Esophagus muscularis mucosa (tissue), 4 donors: ENCODE data around the gene KCP. TPM values are rescaled to one million over a fixed set of nuclear protein-coding genes. Genes with fewer than 3 reads are reported as not detected.

Source experiments
- DNase-seq: peaks from one replicate; pipeline ENCODE4 v3.0.0-alpha.2; 2017; ENCODE audit errors: extremely low spot score
- H3K27ac ChIP-seq, 4 donors: fragments of 200-600 bp; sonication (generic); replicated peaks in 1 of 4; 1 replicate in 3 of 4; 2 replicates in 1 of 4; pipeline ENCODE4 v1.5.1; 2016 to 2019; ENCODE audit warnings: mild to moderate bottlenecking in 1 of 4
- H3K27me3 ChIP-seq, 4 donors: fragments of 200-600 bp; sonication (generic); one replicate each; pipeline versions ENCODE4 v1.5.1 to v1.6.0; 2016 to 2019
- H3K36me3 ChIP-seq, 4 donors: fragments of 200-600 bp; sonication (generic); one replicate each; pipeline ENCODE4 v1.5.1; 2016 to 2019
- H3K4me1 ChIP-seq, 4 donors: fragments of 200-600 bp; sonication (generic); one replicate each; pipeline ENCODE4 v1.5.1; 2016 to 2019
- H3K4me3 ChIP-seq, 4 donors: fragments of 200-600 bp; sonication (generic); 1 replicate in 2 of 4; 2 replicates in 2 of 4; pipeline ENCODE4 v1.5.1; 2016 to 2019; ENCODE audit warnings: mild to moderate bottlenecking in 4 of 4, moderate library complexity in 1 of 4
- H3K9me3 ChIP-seq, 4 donors: fragments of 200-600 bp; sonication (generic); 1 replicate in 3 of 4; 2 replicates in 1 of 4; pipeline ENCODE4 v1.5.1; 2016 to 2019
- EP300 ChIP-seq: sonication (generic); formaldehyde crosslinking; IDR thresholded peaks from one replicate; pipeline ENCODE4 v1.6.1; 2017; ENCODE audit warnings: antibody characterized with exemption
- POLR2A ChIP-seq: fragments of 450-650 bp; IDR thresholded peaks from one replicate; pipeline ENCODE4 v1.6.1; 2017; ENCODE audit warnings: antibody characterized with exemption, moderate library complexity, mild to moderate bottlenecking, low read depth
- POLR2AphosphoS5 ChIP-seq, 2 donors: sonication (generic); formaldehyde crosslinking; IDR thresholded peaks; one replicate each; pipeline ENCODE4 v1.6.1; 2017; ENCODE audit warnings: antibody characterized with exemption in 2 of 2
- WGBS: methylation state at CpG from one replicate; pipeline ENCODE4 v1.1.5; 2018; 5-methylcytosine and 5-hydroxymethylcytosine counted together
- intact Hi-C: fragments of 100-400 bp; cut with DNase I; formaldehyde crosslinking; loops from one replicate; pipeline ENCODE4 v1.15.1; 2023
- total RNA-seq, 4 donors: library from RNA; depleted of rRNA; stranded (reverse); fragments of >200 nt; gene quantifications; one replicate each; pipeline versions ENCODE4 v1.1.0 to v1.2.1, GENCODE V29; 2016
- TF ChIP-seq, protein P1 (sequence below), 3 experiments: fragments of 200-600 bp in 2 of 3; fragments of 450-650 bp in 1 of 3; sonication (generic) in 2 of 3; IDR thresholded peaks; one replicate each; pipeline ENCODE4 v1.5.1; 2017 to 2019; ENCODE audit warnings: antibody characterized with exemption in 3 of 3, mild to moderate bottlenecking in 2 of 3, moderate library complexity in 1 of 3

Gene KCP
- total RNA-seq, 4 donors from 2014 or later = 0.13 to 0.66 (median 0.29) TPM; not detected in 1

DNA sequence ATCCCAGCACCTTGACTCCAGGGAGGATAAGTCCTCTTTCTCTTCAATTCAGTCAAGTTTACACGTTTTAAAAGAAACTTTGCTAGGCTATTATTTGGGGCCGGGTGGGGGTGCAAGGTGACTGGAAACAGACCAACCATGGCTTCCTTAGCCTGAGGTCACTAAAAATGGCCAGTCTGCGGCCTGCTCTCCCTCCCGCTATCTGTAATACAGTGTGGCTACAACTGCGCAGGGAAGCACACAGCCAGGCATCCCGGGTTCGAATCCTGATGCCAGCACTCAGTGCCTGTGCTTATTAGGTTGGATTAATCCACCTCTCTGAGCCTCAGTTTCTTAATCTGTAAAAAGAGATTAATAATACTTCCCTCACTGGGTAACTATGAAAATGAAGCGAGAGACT is 28.4 kb downstream of the KCP start:
- Histone ChIP-seq H3K27me3 (peaks cover 0 to 28% (median 0%) of the 10 kb centered on the region in 4 donors), H3K4me3 (no peak overlapping the region), H3K4me1 (peaks cover 0 to 16% (median 12%) of the 10 kb centered on the region in 4 donors), H3K9me3 (no peaks in the 10 kb centered on the region), H3K36me3 (no peaks in the 10 kb centered on the region), H3K27ac (no peak overlapping the region)
- WGBS = 84% methylated on average over 8 of the region's 8 CpGs
- TF ChIP-seq EP300 (no peak), POLR2AphosphoS5 (IDR thresholded peaks at IDR 0.05) (no peak), POLR2A (no peak)
- TF ChIP-seq, protein P1, sequence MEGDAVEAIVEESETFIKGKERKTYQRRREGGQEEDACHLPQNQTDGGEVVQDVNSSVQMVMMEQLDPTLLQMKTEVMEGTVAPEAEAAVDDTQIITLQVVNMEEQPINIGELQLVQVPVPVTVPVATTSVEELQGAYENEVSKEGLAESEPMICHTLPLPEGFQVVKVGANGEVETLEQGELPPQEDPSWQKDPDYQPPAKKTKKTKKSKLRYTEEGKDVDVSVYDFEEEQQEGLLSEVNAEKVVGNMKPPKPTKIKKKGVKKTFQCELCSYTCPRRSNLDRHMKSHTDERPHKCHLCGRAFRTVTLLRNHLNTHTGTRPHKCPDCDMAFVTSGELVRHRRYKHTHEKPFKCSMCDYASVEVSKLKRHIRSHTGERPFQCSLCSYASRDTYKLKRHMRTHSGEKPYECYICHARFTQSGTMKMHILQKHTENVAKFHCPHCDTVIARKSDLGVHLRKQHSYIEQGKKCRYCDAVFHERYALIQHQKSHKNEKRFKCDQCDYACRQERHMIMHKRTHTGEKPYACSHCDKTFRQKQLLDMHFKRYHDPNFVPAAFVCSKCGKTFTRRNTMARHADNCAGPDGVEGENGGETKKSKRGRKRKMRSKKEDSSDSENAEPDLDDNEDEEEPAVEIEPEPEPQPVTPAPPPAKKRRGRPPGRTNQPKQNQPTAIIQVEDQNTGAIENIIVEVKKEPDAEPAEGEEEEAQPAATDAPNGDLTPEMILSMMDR (IDR thresholded peaks at IDR 0.05) = no peak
- DNase-seq = no peak
- intact Hi-C loops = loop anchor here (5.0 kb wide), 3 partner anchors 90 to 405 kb away; partner anchors contain the start of genes CCDC136 and METTL2B

DNA sequence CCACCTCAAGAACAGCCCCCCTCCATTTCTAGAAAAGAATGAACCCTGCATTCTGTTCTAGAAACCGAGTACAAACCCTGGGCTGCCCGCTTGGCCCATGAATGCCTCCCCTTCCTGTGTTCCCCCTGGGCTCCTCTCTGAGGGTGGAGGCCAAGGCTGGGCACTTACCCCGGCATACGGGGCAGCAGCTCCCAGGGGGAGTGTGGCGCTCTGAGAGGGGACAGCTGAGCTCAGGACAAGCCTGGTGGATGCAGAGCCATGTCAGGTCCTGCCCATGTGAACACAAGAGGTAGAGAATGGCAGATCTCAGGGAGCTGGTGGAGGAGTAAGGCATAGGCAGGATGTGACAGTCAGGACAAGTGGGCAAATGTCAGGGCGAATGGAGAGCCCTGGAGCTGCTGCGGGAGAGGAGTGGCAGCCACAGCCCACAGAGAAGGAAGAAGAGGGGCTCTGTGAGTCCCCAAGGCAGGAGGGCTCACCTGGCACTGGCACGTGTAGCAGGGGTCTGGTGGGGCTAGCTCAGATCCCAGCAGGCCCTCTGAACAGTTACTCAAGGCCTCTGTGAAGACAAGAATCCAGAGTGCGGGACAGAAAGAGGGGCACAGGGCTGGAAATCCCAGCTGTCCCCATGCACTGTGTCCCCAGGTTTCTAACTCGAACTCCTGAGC is 28.9 kb downstream of the KCP start:
- H3K4me1 ChIP-seq = peaks cover 0 to 16% (median 12%) of the 10 kb centered on the region in 4 donors
- peaks cover 0 to 22% (median 0%) of the 10 kb centered on the region in 4 donors for H3K27me3 ChIP-seq
- H3K27ac ChIP-seq = no peak overlapping the region
- no peak for DNase-seq
- no peak overlapping the region for H3K4me3 ChIP-seq
- H3K36me3 ChIP-seq = no peaks in the 10 kb centered on the region
- TF ChIP-seq POLR2AphosphoS5 (IDR thresholded peaks at IDR 0.05) (no peak), POLR2A (no peak), EP300 (no peak)
- TF ChIP-seq, protein P1 (IDR thresholded peaks at IDR 0.05) = no peak
- 88% methylated on average over 7 of the region's 10 CpGs for WGBS
- intact Hi-C loops = loop anchor here (5.0 kb wide), 3 partner anchors 89 to 404 kb away; partner anchors contain the start of genes CCDC136 and METTL2B
- no peaks in the 10 kb centered on the region for H3K9me3 ChIP-seq

DNA sequence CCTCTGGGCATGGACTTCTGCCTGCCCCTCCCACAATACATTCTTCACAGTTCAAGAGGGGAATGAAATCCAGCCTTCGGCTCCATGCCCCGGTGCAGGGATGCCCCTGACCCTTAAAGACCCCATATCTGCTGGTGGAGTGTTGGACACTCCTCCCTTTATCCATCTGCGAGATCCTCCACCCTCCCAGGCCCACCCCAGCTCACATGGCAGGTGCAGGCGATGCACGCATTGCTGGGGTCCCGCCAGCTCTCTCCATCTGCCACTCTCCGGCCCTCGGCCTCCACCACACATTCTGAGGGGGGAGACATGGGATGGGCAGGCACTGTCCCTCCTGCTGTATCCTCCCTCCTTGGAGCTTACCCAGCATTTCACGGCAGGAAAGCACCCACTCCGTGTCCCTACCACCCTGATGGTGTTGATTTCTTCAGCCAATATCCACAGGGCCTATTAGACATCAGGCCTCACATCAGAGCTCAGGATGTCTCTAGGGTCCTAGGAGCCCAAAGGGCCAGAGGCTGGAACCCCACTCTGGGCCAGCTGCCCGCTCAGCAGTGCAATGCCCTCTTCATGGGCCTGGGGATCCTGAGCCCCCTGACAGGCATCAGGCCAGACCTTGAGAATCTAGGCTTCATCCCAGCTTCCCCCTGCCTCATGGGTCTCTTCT is 29.6 kb downstream of the KCP start:
- intact Hi-C loops = loop anchor here (5.0 kb wide), 3 partner anchors 89 to 404 kb away; partner anchors contain the start of genes CCDC136 and METTL2B
- H3K4me3 ChIP-seq = no peak overlapping the region
- no peak for DNase-seq
- no peaks in the 10 kb centered on the region for H3K36me3 ChIP-seq
- peaks cover 0 to 16% (median 0%) of the 10 kb centered on the region in 4 donors for H3K27me3 ChIP-seq
- TF ChIP-seq POLR2AphosphoS5 (IDR thresholded peaks at IDR 0.05) = no peak
- TF ChIP-seq, protein P1 (IDR thresholded peaks at IDR 0.05) = no peak
- TF ChIP-seq POLR2A = no peak
- TF ChIP-seq EP300 = no peak
- peaks cover 0 to 16% (median 12%) of the 10 kb centered on the region in 4 donors for H3K4me1 ChIP-seq
- WGBS = 80% methylated on average over 11 of the region's 11 CpGs
- H3K27ac ChIP-seq = no peak overlapping the region
- H3K9me3 ChIP-seq = no peaks in the 10 kb centered on the region

DNA sequence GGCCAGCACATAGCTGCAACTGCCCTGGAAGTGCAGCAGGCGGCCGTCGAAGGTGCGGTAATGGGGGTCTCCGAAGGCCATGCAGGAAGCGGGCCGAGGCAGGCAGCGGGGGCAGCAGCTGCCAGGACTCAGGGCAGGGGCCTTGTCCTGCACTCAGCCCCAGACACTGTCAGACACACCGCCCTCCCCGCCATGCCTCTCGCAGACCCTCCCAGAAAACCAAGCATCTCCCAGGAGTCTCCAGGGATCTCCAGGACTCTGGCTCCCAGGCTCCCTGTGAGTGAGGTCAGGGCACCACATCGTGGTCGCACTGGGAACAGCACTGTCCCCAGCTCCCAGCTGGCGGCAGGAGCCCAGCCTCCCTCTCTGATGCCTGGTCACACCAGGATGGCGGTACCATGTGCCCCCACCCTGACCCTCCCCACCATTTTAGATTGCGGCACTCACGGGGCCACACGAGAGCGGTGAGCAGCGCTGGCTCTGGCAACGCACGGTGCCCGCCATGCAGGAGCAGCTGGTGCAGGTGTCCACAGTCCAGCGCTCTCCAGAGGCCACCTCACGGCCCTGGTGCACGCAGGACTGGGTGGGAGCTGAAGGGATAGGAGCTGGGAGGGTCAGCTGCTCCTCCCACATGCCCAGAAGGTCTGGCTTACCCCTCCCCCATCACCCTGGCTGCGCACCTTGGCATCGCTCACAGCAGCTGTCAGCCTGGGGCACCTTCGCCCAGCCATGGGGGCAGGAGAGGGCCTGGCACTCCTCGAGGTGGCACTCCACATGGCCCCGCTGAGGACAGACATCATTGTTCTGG is 30.4 kb downstream of the KCP start:
- intact Hi-C loops = loop anchor here (5.0 to 10.0 kb wide), 4 partner anchors 88 to 403 kb away; partner anchors contain the start of genes CALU, CCDC136 and METTL2B
- TF ChIP-seq POLR2AphosphoS5 (IDR thresholded peaks at IDR 0.05) (peak in 1 of 2 donors; percentile 52), POLR2A (no peak)
- TF ChIP-seq, protein P1 (IDR thresholded peaks at IDR 0.05) = peak; percentile 79 to 94 (median 91)
- 46% methylated on average over 9 of the region's 31 CpGs for WGBS
- no peak overlapping the region for H3K27ac ChIP-seq
- H3K36me3 ChIP-seq = no peaks in the 10 kb centered on the region
- no peaks in the 10 kb centered on the region for H3K9me3 ChIP-seq
- DNase-seq = no peak
- no peak overlapping the region for H3K4me3 ChIP-seq
- H3K4me1 ChIP-seq = peaks cover 0 to 16% (median 12%) of the 10 kb centered on the region in 4 donors
- peaks cover 0 to 8% (median 0%) of the 10 kb centered on the region in 4 donors for H3K27me3 ChIP-seq
